CD4-positive, CD25-positive, alpha-beta regulatory T cell (primary cell): ENCODE results near the gene PANK4. TPM values are rescaled to one million over a fixed set of nuclear protein-coding genes. Genes with fewer than 3 reads are reported as not detected.

Experiments used
- ATAC-seq, 2 donors: fragments of 150-1000 bp; cut with Tn5 transposase; one replicate each; pipeline ENCODE4 v1.10.0; 2021; ENCODE audit warnings: low read depth in 2 of 2, moderate number of reproducible peaks in 2 of 2, moderate library complexity in 1 of 2
- DNase-seq, 3 donors: peaks; one replicate each; pipeline versions ENCODE4 v3.0.0 to v3.0.0-alpha.2; 2012 to 2022; ENCODE audit warnings: mixed read lengths in 1 of 3
- H3K27ac ChIP-seq: one replicate; pipeline ENCODE4 v1.7.0; 2013; ENCODE audit warnings: mild to moderate bottlenecking, low read length; ENCODE audit not compliant: insufficient read depth, poor library complexity, severe bottlenecking
- H3K27me3 ChIP-seq: one replicate; pipeline ENCODE4 v1.7.0; 2013; ENCODE audit warnings: low read length; ENCODE audit not compliant: control insufficient read depth, insufficient read depth
- H3K36me3 ChIP-seq: one replicate; pipeline ENCODE4 v1.7.0; 2013; ENCODE audit warnings: mild to moderate bottlenecking, low read length, moderate library complexity; ENCODE audit not compliant: control insufficient read depth, insufficient read depth
- H3K4me1 ChIP-seq: 2 replicates; pipeline ENCODE4 v1.7.0; 2013; ENCODE audit warnings: mild to moderate bottlenecking, low read length; ENCODE audit not compliant: insufficient read depth, control insufficient read depth, poor library complexity, severe bottlenecking
- H3K4me3 ChIP-seq: one replicate; pipeline ENCODE4 v1.7.0; 2013; ENCODE audit warnings: low read depth, mild to moderate bottlenecking, low read length, moderate library complexity
- H3K9me3 ChIP-seq, 2 experiments: 1 replicate in 1 of 2; 2 replicates in 1 of 2; pipeline ENCODE4 v1.7.0; 2013; ENCODE audit warnings: low read length in 2 of 2, mild to moderate bottlenecking in 1 of 2, moderate library complexity in 1 of 2; ENCODE audit not compliant: control insufficient read depth in 2 of 2
- H3K27ac Mint-ChIP-seq, 3 donors: one replicate each; pipeline ENCODE4 v1.8.0; 2020 to 2022; ENCODE audit warnings: mild to moderate bottlenecking in 3 of 3, mixed read lengths in 3 of 3, moderate library complexity in 2 of 3
- H3K27me3 Mint-ChIP-seq: one replicate; pipeline ENCODE4 v1.8.0; 2022; ENCODE audit warnings: mild to moderate bottlenecking, mixed read lengths
- H3K36me3 Mint-ChIP-seq: one replicate; pipeline ENCODE4 v1.8.0; 2020; ENCODE audit warnings: mixed read lengths
- H3K4me1 Mint-ChIP-seq, 4 donors: one replicate each; pipeline ENCODE4 v1.8.0; 2020 to 2022; ENCODE audit warnings: mixed read lengths in 4 of 4, mild to moderate bottlenecking in 1 of 4
- H3K4me3 Mint-ChIP-seq, 4 donors: one replicate each; pipeline ENCODE4 v1.8.0; 2020 to 2022; ENCODE audit warnings: mild to moderate bottlenecking in 4 of 4, mixed read lengths in 4 of 4, moderate library complexity in 3 of 4
- H3K9me3 Mint-ChIP-seq, 7 donors: one replicate each; pipeline ENCODE4 v1.8.0; 2020 to 2022; ENCODE audit warnings: mixed read lengths in 7 of 7, mild to moderate bottlenecking in 3 of 7, moderate library complexity in 2 of 7
- polyA plus RNA-seq, 4 donors: library from polyadenylated mRNA; unstranded; fragments of 300-500 nt; fragmentation: Illumina TruSeq; gene quantifications; one replicate each; pipeline ENCODE4 v1.2.3, GENCODE V29; 2021
- total RNA-seq: library from RNA; stranded (reverse); gene quantifications from one replicate; pipeline ENCODE4 v1.2.3, GENCODE V29; 2022

PANK4 gene
- total and polyA plus RNA-seq, 5 donors from 2014 or later = 16.8 to 66.6 (median 17.7) TPM

GRCh38 chr1:2510366-2511155 is 15.8 kb downstream of the PANK4 start:
- Histone ChIP-seq H3K36me3 (peaks cover 57% of the 10 kb centered on the region), H3K4me1 (no peaks in the 10 kb centered on the region), H3K9me3 (no peaks in the 10 kb centered on the region), H3K27me3 (no peaks in the 10 kb centered on the region), H3K27ac (no peak overlapping the region), H3K4me3 (no peak overlapping the region)
- Mint-ChIP-seq H3K27ac (no peak overlapping the region), H3K4me3 (no peak overlapping the region), H3K27me3 (no peaks in the 10 kb centered on the region), H3K36me3 (peaks cover 7% of the 10 kb centered on the region), H3K4me1 (peaks cover 0 to under 1% (median 0%) of the 10 kb centered on the region in 4 donors), H3K9me3 (no peaks in the 10 kb centered on the region)
- no peak for DNase-seq
- no peak for ATAC-seq

DNA sequence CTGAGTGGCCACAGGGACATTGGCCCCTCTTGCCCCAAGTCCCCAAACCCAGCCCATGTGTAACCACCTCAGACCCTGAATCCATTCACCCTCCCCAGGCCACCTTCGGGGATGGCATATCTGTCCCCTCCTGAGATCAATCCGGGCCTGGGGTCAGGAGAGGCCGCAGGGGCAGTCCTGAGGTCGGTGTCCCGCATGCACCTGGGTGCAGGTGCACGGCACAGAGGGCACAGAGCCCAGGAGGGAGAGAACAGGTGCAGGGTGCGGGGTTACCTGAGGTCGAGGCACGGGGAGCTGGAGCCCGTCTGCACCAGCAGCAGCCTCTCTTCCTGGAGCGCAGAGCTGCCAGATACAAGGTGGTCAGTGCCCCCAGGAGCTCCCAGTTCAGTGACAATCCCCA is 16.8 kb downstream of the PANK4 start:
- Mint-ChIP-seq H3K4me3 (no peak overlapping the region), H3K27me3 (no peaks in the 10 kb centered on the region), H3K36me3 (peaks cover 7% of the 10 kb centered on the region), H3K4me1 (peaks cover 0 to 3% (median 0%) of the 10 kb centered on the region in 4 donors), H3K27ac (no peak overlapping the region), H3K9me3 (no peaks in the 10 kb centered on the region)
- ATAC-seq (no peak), DNase-seq (no peak)
- no peaks in the 10 kb centered on the region for H3K9me3 ChIP-seq
- H3K27me3 ChIP-seq = no peaks in the 10 kb centered on the region
- peaks cover 51% of the 10 kb centered on the region for H3K36me3 ChIP-seq
- no peak overlapping the region for H3K27ac ChIP-seq
- no peak overlapping the region for H3K4me3 ChIP-seq
- H3K4me1 ChIP-seq = no peaks in the 10 kb centered on the region

- no peak overlapping the region for H3K27ac ChIP-seq
- H3K36me3 Mint-ChIP-seq = peaks cover 7% of the 10 kb centered on the region
Measured at GRCh38 chr1:2508751-2509150, 17.6 kb downstream of the PANK4 start.

DNA sequence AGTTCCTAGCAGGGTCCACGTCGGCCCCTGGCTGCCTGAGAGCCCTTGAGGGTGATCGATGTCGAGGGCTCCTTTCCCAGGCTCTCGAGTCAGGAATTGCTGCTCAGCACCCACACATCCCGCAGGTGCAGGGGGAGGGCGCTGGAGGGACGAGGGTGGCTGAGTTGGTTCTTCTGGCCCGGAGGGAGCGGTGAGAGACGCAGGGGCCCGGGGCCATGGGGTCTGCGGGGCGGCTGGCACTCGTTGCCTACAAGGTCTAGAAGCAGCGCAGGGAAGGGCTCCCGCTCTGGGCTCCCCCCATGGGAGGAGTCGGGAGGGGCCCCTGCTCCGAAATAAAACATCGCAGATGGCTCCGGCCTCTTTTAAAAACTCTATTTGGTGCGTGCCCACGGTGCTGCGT is 18.2 kb downstream of the PANK4 start:
- Mint-ChIP-seq H3K4me3 (no peak overlapping the region), H3K27ac (no peak overlapping the region), H3K4me1 (peaks cover 0 to 3% (median 0%) of the 10 kb centered on the region in 4 donors), H3K36me3 (peaks cover 7% of the 10 kb centered on the region), H3K27me3 (no peaks in the 10 kb centered on the region), H3K9me3 (no peaks in the 10 kb centered on the region)
- H3K4me3 ChIP-seq = no peak overlapping the region
- no peaks in the 10 kb centered on the region for H3K27me3 ChIP-seq
- H3K36me3 ChIP-seq = peaks cover 41% of the 10 kb centered on the region
- DNase-seq = no peak
- ATAC-seq = no peak
- no peak overlapping the region for H3K27ac ChIP-seq
- H3K4me1 ChIP-seq = no peaks in the 10 kb centered on the region
- H3K9me3 ChIP-seq = no peaks in the 10 kb centered on the region

More at GRCh38 chr1:2508751-2509150, 17.6 kb downstream of the PANK4 start:
- Mint-ChIP-seq H3K9me3 (no peaks in the 10 kb centered on the region), H3K27ac (no peak overlapping the region), H3K4me1 (peaks cover 0 to 3% (median 0%) of the 10 kb centered on the region in 4 donors), H3K27me3 (no peaks in the 10 kb centered on the region), H3K4me3 (no peak overlapping the region)
- DNase-seq = no peak
- H3K9me3 ChIP-seq = no peaks in the 10 kb centered on the region
- H3K27me3 ChIP-seq = no peaks in the 10 kb centered on the region
- no peak for ATAC-seq
- no peaks in the 10 kb centered on the region for H3K4me1 ChIP-seq
- peaks cover 45% of the 10 kb centered on the region for H3K36me3 ChIP-seq
- H3K4me3 ChIP-seq = no peak overlapping the region

GRCh38 chr1:2507744-2508155 is 18.6 kb downstream of the PANK4 start:
- H3K27me3 ChIP-seq = no peaks in the 10 kb centered on the region
- H3K27me3 Mint-ChIP-seq = no peaks in the 10 kb centered on the region
- H3K36me3 Mint-ChIP-seq = peaks cover 7% of the 10 kb centered on the region
- H3K27ac Mint-ChIP-seq = no peak overlapping the region
- H3K27ac ChIP-seq = no peak overlapping the region
- no peaks in the 10 kb centered on the region for H3K4me1 ChIP-seq
- no peaks in the 10 kb centered on the region for H3K9me3 ChIP-seq
- ATAC-seq (no peak), DNase-seq (no peak)
- H3K4me3 Mint-ChIP-seq = no peak overlapping the region
- H3K9me3 Mint-ChIP-seq = no peaks in the 10 kb centered on the region
- H3K4me3 ChIP-seq = no peak overlapping the region
- H3K4me1 Mint-ChIP-seq = peaks cover 0 to 5% (median 0%) of the 10 kb centered on the region in 4 donors
- peaks cover 39% of the 10 kb centered on the region for H3K36me3 ChIP-seq

- H3K9me3 Mint-ChIP-seq = no peaks in the 10 kb centered on the region
- H3K27me3 Mint-ChIP-seq = no peaks in the 10 kb centered on the region
- no peaks in the 10 kb centered on the region for H3K9me3 ChIP-seq
- DNase-seq (no peak), ATAC-seq (no peak)
- H3K27me3 ChIP-seq = no peaks in the 10 kb centered on the region
- peak overlapping the region in 1 of 3 donors; percentile 76 for H3K27ac Mint-ChIP-seq
- no peaks in the 10 kb centered on the region for H3K4me1 ChIP-seq
- H3K4me3 ChIP-seq = no peak overlapping the region
- H3K4me3 Mint-ChIP-seq = no peak overlapping the region
- no peak overlapping the region for H3K27ac ChIP-seq
- H3K36me3 ChIP-seq = peaks cover 33% of the 10 kb centered on the region
- peaks cover 7% of the 10 kb centered on the region for H3K36me3 Mint-ChIP-seq
- peaks cover 0 to 5% (median 0%) of the 10 kb centered on the region in 4 donors for H3K4me1 Mint-ChIP-seq
Measured at GRCh38 chr1:2506901-2507565, 19.4 kb downstream of the PANK4 start.

GRCh38 chr1:2506007-2506860 is 20.2 kb downstream of the PANK4 start:
- no peak overlapping the region for H3K4me3 Mint-ChIP-seq
- H3K4me1 ChIP-seq = peaks cover 2% of the 10 kb centered on the region
- no peak overlapping the region for H3K27ac ChIP-seq
- no peak for ATAC-seq
- no peaks in the 10 kb centered on the region for H3K27me3 ChIP-seq
- peaks cover 5% of the 10 kb centered on the region for H3K36me3 Mint-ChIP-seq
- peaks cover 0 to 7% (median 0%) of the 10 kb centered on the region in 4 donors for H3K4me1 Mint-ChIP-seq
- no peaks in the 10 kb centered on the region for H3K9me3 ChIP-seq
- H3K27ac Mint-ChIP-seq = peak overlapping the region in 1 of 3 donors; percentile 76
- H3K9me3 Mint-ChIP-seq = no peaks in the 10 kb centered on the region
- no peak for DNase-seq
- H3K36me3 ChIP-seq = peaks cover 25% of the 10 kb centered on the region
- no peaks in the 10 kb centered on the region for H3K27me3 Mint-ChIP-seq
- H3K4me3 ChIP-seq = no peak overlapping the region
